Amniotic stem cell (primary cell): Measurements from ENCODE around the gene PDE4B.

Source experiments
- DNase-seq: peaks from one replicate; lab custom pipeline; 2025; lab: John Stamatoyannopoulos, UW

PDE4B gene

GRCh38 chr1:66265268-66265667 is 472.6 kb downstream of the PDE4B start:
- DNase-seq = no peak

GRCh38 chr1:66265796-66266195 is 473.1 kb downstream of the PDE4B start:
- DNase-seq = no peak

GRCh38 chr1:66266350-66266749 is 473.7 kb downstream of the PDE4B start:
- no peak for DNase-seq

- no peak for DNase-seq
Measured at GRCh38 chr1:66266756-66267155, 474.1 kb downstream of the PDE4B start.

GRCh38 chr1:66267201-66267940 is 474.7 kb downstream of the PDE4B start:
- DNase-seq = no peak

GRCh38 chr1:66269222-66269621 is 476.5 kb downstream of the PDE4B start:
- DNase-seq = no peak

GRCh38 chr1:66270119-66270812 is 477.6 kb downstream of the PDE4B start:
- no peak for DNase-seq

GRCh38 chr1:66271216-66271903 is 478.7 kb downstream of the PDE4B start:
- peak; percentile 97 for DNase-seq

- DNase-seq = no peak
Measured at GRCh38 chr1:66271904-66272254, 479.2 kb downstream of the PDE4B start.

- no peak for DNase-seq
Measured at GRCh38 chr1:66273656-66274055, 481.0 kb downstream of the PDE4B start.

- DNase-seq = no peak
Measured at GRCh38 chr1:66274634-66275033, 481.9 kb downstream of the PDE4B start.

GRCh38 chr1:66275083-66275482 is 482.4 kb downstream of the PDE4B start:
- no peak for DNase-seq

- no peak for DNase-seq
Measured at GRCh38 chr1:66275601-66276023, 482.9 kb downstream of the PDE4B start.

- no peak for DNase-seq
Measured at GRCh38 chr1:66276218-66276617, 483.5 kb downstream of the PDE4B start.

- DNase-seq = no peak
Measured at GRCh38 chr1:66278260-66279021, 485.7 kb downstream of the PDE4B start.

GRCh38 chr1:66281808-66282207 is 489.1 kb downstream of the PDE4B start:
- no peak for DNase-seq

- DNase-seq = peak; percentile 32
Measured at GRCh38 chr1:66282343-66282852, 489.7 kb downstream of the PDE4B start.

- DNase-seq = no peak
Measured at GRCh38 chr1:66282891-66283621, 490.4 kb downstream of the PDE4B start.

GRCh38 chr1:66283622-66284041 is 490.9 kb downstream of the PDE4B start:
- DNase-seq = no peak

- no peak for DNase-seq
Measured at GRCh38 chr1:66284746-66285145, 492.1 kb downstream of the PDE4B start.

- no peak for DNase-seq
Measured at GRCh38 chr1:66285618-66286270, 493.0 kb downstream of the PDE4B start.
